Measurements from ENCODE around the gene IPO8. TPM values are rescaled to one million over a fixed set of nuclear protein-coding genes. Genes with fewer than 3 reads are reported as not detected.

Gene IPO8
- total and polyA plus RNA-seq, 2 donors (not counting 3 experiments of a cell fraction or from before 2014, with no cell fraction given): 7.2 to 52.5 TPM

GRCh38 chr12:30613119-30613830 lies 82.4 kb downstream of the IPO8 start:
- DNase-seq (ENCODE audit: low read depth, low spot score): peak; percentile 87
- Histone ChIP-seq H3K9ac (replicated peaks; ENCODE audit: extremely low read depth, insufficient read depth, low read length) (peak overlapping the region; percentile 47), H3K27me3 (ENCODE audit: control insufficient read depth in 2 of 2, insufficient read depth in 2 of 2, low read length in 2 of 2) (no peaks in the 10 kb centered on the region), H2AFZ (ENCODE audit: low read depth, low read length) (peak overlapping the region; percentile 72), H3K4me1 (ENCODE audit: control insufficient read depth, extremely low read depth, insufficient read depth, low read length) (peaks cover 13% of the 10 kb centered on the region), H3K79me2 (ENCODE audit: control insufficient read depth, insufficient read depth, low read length) (no peaks in the 10 kb centered on the region), H4K20me1 (replicated peaks; ENCODE audit: control insufficient read depth, extremely low read depth, insufficient read depth, low read length) (no peaks in the 10 kb centered on the region), H3K4me2 (ENCODE audit: insufficient read depth, low read length) (peak overlapping the region; percentile 58), H3K27ac (ENCODE audit: insufficient read depth, low read depth, low read length) (peak overlapping the region; percentile 53), H3K36me3 (ENCODE audit: control insufficient read depth in 2 of 2, extremely low read depth in 1 of 2, insufficient read depth in 2 of 2, low read length in 2 of 2) (no peaks in the 10 kb centered on the region), H3K9me1 (replicated peaks; ENCODE audit: control insufficient read depth, extremely low read depth, insufficient read depth, low read length) (no peaks in the 10 kb centered on the region), H3K4me3 (replicated peaks in 1 of 3; ENCODE audit: insufficient read depth in 1 of 3, low read depth in 1 of 3, low read length in 3 of 3) (no peak overlapping the region), H3K9me3 (replicated peaks; ENCODE audit: control insufficient read depth, insufficient read depth, low read length) (no peaks in the 10 kb centered on the region)
- intact Hi-C loops (cut with micrococcal nuclease) (no loop called here), dilution Hi-C loops (cut with MboI; ENCODE audit: extremely low pct_ligation_motif_present, low sequenced_read_pairs) (no loop called here)
- FAIRE-seq: peak; percentile 49
- POLR2A ChIA-PET: interaction anchor here (0.6 to 0.7 kb wide), 2 partner anchors 10 to 142 kb away, joined by 3 to 6 read pairs; partner anchors contain the start of gene CAPRIN2
- CTCF ChIA-PET: interaction anchor here (0.7 to 1.3 kb wide), 2 partner anchors 9 to 77 kb away, joined by 3 read pairs; no protein-coding TSS in a partner anchor
- TF ChIP-seq EZH2 (IDR thresholded peaks at IDR 0.05; ENCODE audit: borderline replicate concordance, low read depth, low read length, severe bottlenecking) (no peak), POLR2A (IDR thresholded peaks at IDR 0.05; ENCODE audit: low read depth, low read length) (no peak), GATA2 (IDR thresholded peaks at IDR 0.05; ENCODE audit: insufficient read depth, insufficient read length, low read depth, low read length) (peak; percentile 58), JUN (IDR thresholded peaks at IDR 0.05; ENCODE audit: borderline replicate concordance, insufficient read depth, insufficient read length, low read depth) (peak; percentile 47), MYC (IDR thresholded peaks at IDR 0.05; ENCODE audit: low read depth, low read length) (no peak)
- no TSS peak for BruUV-seq (replicated peaks)

GRCh38 chr12:30610718-30611117 lies 85.0 kb downstream of the IPO8 start:
- Histone ChIP-seq H3K27me3 (ENCODE audit: control insufficient read depth in 2 of 2, insufficient read depth in 2 of 2, low read length in 2 of 2) (no peaks in the 10 kb centered on the region), H3K4me1 (ENCODE audit: control insufficient read depth, extremely low read depth, insufficient read depth, low read length) (peaks cover 13% of the 10 kb centered on the region), H3K79me2 (ENCODE audit: control insufficient read depth, insufficient read depth, low read length) (no peaks in the 10 kb centered on the region), H3K9me3 (replicated peaks; ENCODE audit: control insufficient read depth, insufficient read depth, low read length) (no peaks in the 10 kb centered on the region), H4K20me1 (replicated peaks; ENCODE audit: control insufficient read depth, extremely low read depth, insufficient read depth, low read length) (no peaks in the 10 kb centered on the region), H3K27ac (ENCODE audit: insufficient read depth, low read depth, low read length) (no peak overlapping the region), H3K4me3 (replicated peaks in 1 of 3; ENCODE audit: insufficient read depth in 1 of 3, low read depth in 1 of 3, low read length in 3 of 3) (no peak overlapping the region), H3K4me2 (ENCODE audit: insufficient read depth, low read length) (no peak overlapping the region), H3K9me1 (replicated peaks; ENCODE audit: control insufficient read depth, extremely low read depth, insufficient read depth, low read length) (no peaks in the 10 kb centered on the region), H2AFZ (ENCODE audit: low read depth, low read length) (no peak overlapping the region), H3K36me3 (ENCODE audit: control insufficient read depth in 2 of 2, extremely low read depth in 1 of 2, insufficient read depth in 2 of 2, low read length in 2 of 2) (no peaks in the 10 kb centered on the region), H3K9ac (replicated peaks; ENCODE audit: extremely low read depth, insufficient read depth, low read length) (no peak overlapping the region)
- dilution Hi-C loops (cut with MboI; ENCODE audit: extremely low pct_ligation_motif_present, low sequenced_read_pairs): no loop called here
- DNase-seq (ENCODE audit: low read depth, low spot score) (no peak), FAIRE-seq (no peak)
- TF ChIP-seq MAX (IDR thresholded peaks at IDR 0.05; ENCODE audit: insufficient read depth, insufficient read length) (no peak), GATA2 (IDR thresholded peaks at IDR 0.05; ENCODE audit: insufficient read depth, insufficient read length, low read depth, low read length) (no peak), POLR2A (IDR thresholded peaks at IDR 0.05; ENCODE audit: low read depth, low read length) (no peak), MYC (IDR thresholded peaks at IDR 0.05; ENCODE audit: low read depth, low read length) (no peak), CTCF (IDR thresholded peaks at IDR 0.05; ENCODE audit: extremely low read depth in 1 of 2, insufficient read depth in 1 of 2, low read depth in 1 of 2, low read length in 2 of 2) (no peak), EZH2 (IDR thresholded peaks at IDR 0.05; ENCODE audit: borderline replicate concordance, low read depth, low read length, severe bottlenecking) (no peak), FOS (IDR thresholded peaks at IDR 0.05; ENCODE audit: borderline replicate concordance, insufficient read depth, low read length) (no peak), POLR2AphosphoS5 (IDR thresholded peaks at IDR 0.05; ENCODE audit: insufficient read depth, low read depth, low read length) (no peak), JUN (IDR thresholded peaks at IDR 0.05; ENCODE audit: borderline replicate concordance, insufficient read depth, insufficient read length, low read depth) (no peak)
- ChIA-PET CTCF (interaction anchor here (0.9 to 1.7 kb wide), 3 partner anchors 9 to 30 kb away, joined by 3 to 4 read pairs (median 4); no protein-coding TSS in a partner anchor), POLR2A (no interaction called here)
- no TSS peak for BruUV-seq (replicated peaks)
- intact Hi-C loops (cut with micrococcal nuclease): no loop called here
